Neural cell (in vitro differentiated cells): Measurements from ENCODE around the gene RXRB. TPM values are rescaled to one million over a fixed set of nuclear protein-coding genes. Genes with fewer than 3 reads are reported as not detected.

ENCODE experiments used
- H2AFZ ChIP-seq: fragments of 200-600, 300-800 bp; sonication (generic), shearing (Covaris generic); 2 replicates; pipeline ENCODE4 v1.6.0; 2014; ENCODE audit warnings: low read depth, mild to moderate bottlenecking, antibody characterized with exemption, low read length, moderate library complexity
- H3F3A ChIP-seq: fragments of 200-600 bp; shearing (Covaris generic); 2 replicates; pipeline ENCODE4 v1.6.1; 2016; ENCODE audit warnings: mild to moderate bottlenecking, moderate library complexity, mixed read lengths, antibody characterized with exemption, low read length; ENCODE audit not compliant: insufficient read depth, poor library complexity, severe bottlenecking
- H3K27ac ChIP-seq: fragments of 200-600, 300-800 bp; sonication (generic), shearing (Covaris generic); 2 replicates; pipeline ENCODE4 v1.5.1; 2014; ENCODE audit warnings: mild to moderate bottlenecking, low read length, moderate library complexity
- H3K27me3 ChIP-seq: fragments of 300-800, 200-600 bp; sonication (generic), shearing (Covaris generic); 2 replicates; pipeline ENCODE4 v1.6.0; 2014; ENCODE audit warnings: mild to moderate bottlenecking, low read depth, low read length, moderate library complexity; ENCODE audit not compliant: insufficient read depth
- H3K36me3 ChIP-seq: fragments of 300-800, 200-600 bp; sonication (generic), shearing (Covaris generic); 2 replicates; pipeline ENCODE4 v1.5.1; 2014; ENCODE audit warnings: mild to moderate bottlenecking, antibody characterized with exemption, low read length, moderate library complexity; ENCODE audit not compliant: insufficient read depth
- H3K4me2 ChIP-seq: fragments of 300-800, 200-600 bp; sonication (generic), shearing (Covaris generic); 2 replicates; pipeline ENCODE4 v1.6.0; 2014; ENCODE audit warnings: mild to moderate bottlenecking, low read length
- H3K4me3 ChIP-seq: fragments of 300-800, 200-600 bp; sonication (generic), shearing (Covaris generic); 2 replicates; pipeline ENCODE4 v1.5.1; 2014; ENCODE audit warnings: mild to moderate bottlenecking, low read length, moderate library complexity
- H3K79me2 ChIP-seq: fragments of 200-600 bp; shearing (Covaris generic); replicated peaks from 2 replicates; pipeline ENCODE4 v1.6.0; 2014; ENCODE audit warnings: mild to moderate bottlenecking, low read length, moderate library complexity; ENCODE audit not compliant: insufficient read depth
- H3K9ac ChIP-seq: fragments of 300-800, 200-600 bp; sonication (generic), shearing (Covaris generic); 2 replicates; pipeline ENCODE4 v1.6.1; 2016; ENCODE audit warnings: mild to moderate bottlenecking, low read length, mixed read lengths
- H3K9me2 ChIP-seq: fragments of 200-600 bp; shearing (Covaris generic); 2 replicates; pipeline ENCODE4 v1.6.1; 2016; ENCODE audit warnings: mild to moderate bottlenecking, low read length, mixed read lengths; ENCODE audit not compliant: insufficient read depth
- H3K9me3 ChIP-seq: fragments of 200-600, 300-800 bp; sonication (generic), shearing (Covaris generic); 2 replicates; pipeline ENCODE4 v1.6.1; 2016; ENCODE audit warnings: mild to moderate bottlenecking, mixed run types, low read length, moderate library complexity, mixed read lengths
- H4K20me1 ChIP-seq: fragments of 200-600 bp; shearing (Covaris generic); 2 replicates; pipeline ENCODE4 v1.6.1; 2016; ENCODE audit warnings: mild to moderate bottlenecking, mixed run types; ENCODE audit not compliant: insufficient read depth
- CTCF ChIP-seq: fragments of 450-650 bp; IDR thresholded peaks from 2 replicates; pipeline ENCODE4 v1.5.1; 2014; ENCODE audit warnings: antibody characterized with exemption, mild to moderate bottlenecking, moderate library complexity; ENCODE audit not compliant: poor library complexity, severe bottlenecking
- EP300 ChIP-seq: fragments of 450-650 bp; conservative IDR thresholded peaks from 2 replicates; pipeline ENCODE4 v1.6.1; 2014; ENCODE audit warnings: antibody characterized with exemption, mild to moderate bottlenecking, moderate library complexity; ENCODE audit not compliant: poor library complexity, severe bottlenecking
- EZH2 ChIP-seq: fragments of 200-600, 300-800 bp; shearing (Covaris generic), sonication (generic); IDR thresholded peaks from 2 replicates; pipeline ENCODE4 v1.6.1; 2014; ENCODE audit warnings: antibody characterized with exemption, low read length, borderline replicate concordance, mild to moderate bottlenecking; ENCODE audit not compliant: insufficient read depth, poor library complexity, severe bottlenecking
- MXI1 ChIP-seq: fragments of 450-650 bp; conservative IDR thresholded peaks from 2 replicates; pipeline ENCODE4 v1.6.1; 2014; ENCODE audit warnings: antibody characterized with exemption, mild to moderate bottlenecking; ENCODE audit not compliant: poor library complexity, severe bottlenecking
- POLR2AphosphoS5 ChIP-seq: IDR thresholded peaks from 2 replicates; pipeline ENCODE4 v1.6.1; 2012
- RAD21 ChIP-seq: fragments of 450-650 bp; conservative IDR thresholded peaks from 2 replicates; pipeline ENCODE4 v1.6.1; 2014; ENCODE audit warnings: antibody characterized with exemption, mild to moderate bottlenecking, moderate library complexity
- REST ChIP-seq: IDR thresholded peaks from 2 replicates; pipeline ENCODE4 v1.6.1; 2012; ENCODE audit warnings: borderline replicate concordance
- SMC3 ChIP-seq: fragments of 450-650 bp; conservative IDR thresholded peaks from 2 replicates; pipeline ENCODE4 v1.6.1; 2014; ENCODE audit warnings: antibody characterized with exemption, mild to moderate bottlenecking, moderate library complexity; ENCODE audit not compliant: poor library complexity
- TAF1 ChIP-seq: IDR thresholded peaks from 2 replicates; pipeline ENCODE4 v1.6.1; 2012; ENCODE audit warnings: low read depth
- polyA plus RNA-seq: library from polyadenylated mRNA; depleted of rRNA; stranded (reverse); fragments of >200 nt; gene quantifications from 2 replicates; pipeline ENCODE4 v1.2.3, GENCODE V29; 2014

The RXRB gene
- polyA plus RNA-seq, 1 donor from 2014 or later = 60.7 TPM

GRCh38 chr6:33202799-33203198, 2.3 kb upstream of the RXRB start:
- no peaks in the 10 kb centered on the region for H3K9me3 ChIP-seq
- no peaks in the 10 kb centered on the region for H3F3A ChIP-seq
- H3K4me3 ChIP-seq = no peak overlapping the region
- H3K36me3 ChIP-seq = peaks cover 6% of the 10 kb centered on the region
- H3K9ac ChIP-seq = no peak overlapping the region
- H3K27ac ChIP-seq = no peak overlapping the region
- H3K79me2 ChIP-seq = peaks cover 36% of the 10 kb centered on the region
- H2AFZ ChIP-seq = no peak overlapping the region
- TF ChIP-seq EZH2 (no peak), MXI1 (no peak), RAD21 (no peak), TAF1 (no peak), POLR2AphosphoS5 (no peak), EP300 (no peak), REST (no peak), SMC3 (no peak), CTCF (no peak)
- no peak overlapping the region for H3K4me2 ChIP-seq
- no peaks in the 10 kb centered on the region for H3K27me3 ChIP-seq
- no peaks in the 10 kb centered on the region for H4K20me1 ChIP-seq
- H3K9me2 ChIP-seq = no peaks in the 10 kb centered on the region

- Histone ChIP-seq H3K36me3 (peaks cover 6% of the 10 kb centered on the region), H3K79me2 (peaks cover 34% of the 10 kb centered on the region), H3F3A (no peaks in the 10 kb centered on the region), H2AFZ (no peak overlapping the region), H3K9me2 (no peaks in the 10 kb centered on the region), H3K27ac (no peak overlapping the region), H4K20me1 (no peaks in the 10 kb centered on the region), H3K27me3 (no peaks in the 10 kb centered on the region), H3K4me3 (peak overlapping the region; percentile 92), H3K9me3 (no peaks in the 10 kb centered on the region), H3K4me2 (peak overlapping the region; percentile 99), H3K9ac (peak overlapping the region; percentile 96)
- no peak for TF ChIP-seq POLR2AphosphoS5
- TF ChIP-seq MXI1 = no peak
- TF ChIP-seq EP300 = no peak
- TF ChIP-seq EZH2 = no peak
- TF ChIP-seq SMC3 = no peak
- no peak for TF ChIP-seq RAD21
- no peak for TF ChIP-seq TAF1
- no peak for TF ChIP-seq REST
These were observed 1.5 kb upstream of the RXRB start for GRCh38 chr6:33201935-33202334.
